ENCODE results near the gene GTPBP8.

- TF ChIP-seq CTCF (IDR thresholded peaks at IDR 0.05; ENCODE audit: low read depth, low read length) (no peak), EZH2phosphoT487 (IDR thresholded peaks at IDR 0.05; ENCODE audit: low read depth) (no peak)
Observed at GRCh38 chr3:113043686-113044085, 52.9 kb downstream of the GTPBP8 start.

All from OCI-LY3 (cell line).